Measurements from ENCODE around the gene HOXC9. TPM values are rescaled to one million over a fixed set of nuclear protein-coding genes. Genes with fewer than 3 reads are reported as not detected.

Gene HOXC9
- total and polyA plus RNA-seq, 11 donors: not detected

DNA sequence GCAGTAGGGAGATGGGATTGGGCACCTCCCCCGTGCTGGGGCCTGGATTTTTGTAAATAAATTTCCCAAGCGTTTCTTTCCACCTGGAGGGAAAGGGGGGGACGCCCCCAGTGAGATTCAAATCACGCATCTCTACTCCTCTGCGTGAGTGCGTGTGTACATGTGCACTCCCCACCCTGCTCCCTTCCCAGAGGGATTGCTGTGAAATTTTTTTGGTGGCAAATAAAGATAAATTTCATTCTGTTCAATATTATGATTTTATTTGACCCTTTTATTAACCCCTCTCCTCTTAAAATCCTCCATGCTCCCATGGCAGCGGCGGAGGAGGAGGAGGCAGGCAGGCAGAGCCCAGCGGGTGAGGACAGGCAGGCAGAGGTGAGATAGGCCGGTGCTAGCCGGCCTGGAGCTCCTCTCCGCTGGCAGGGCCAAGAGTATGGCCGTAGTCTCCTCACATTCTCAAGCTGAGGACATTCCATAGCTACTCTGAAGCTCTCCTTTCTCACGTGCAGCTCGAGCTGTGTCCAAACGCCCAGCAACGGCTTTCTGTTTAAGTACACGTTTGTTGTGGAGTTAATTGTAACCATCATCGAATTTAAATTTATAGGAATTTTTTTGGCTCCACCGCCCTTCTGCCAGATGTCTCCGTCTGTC lies 23.7 kb upstream of the HOXC9 start:
- H3K4me3 ChIP-seq: no peak overlapping the region

DNA sequence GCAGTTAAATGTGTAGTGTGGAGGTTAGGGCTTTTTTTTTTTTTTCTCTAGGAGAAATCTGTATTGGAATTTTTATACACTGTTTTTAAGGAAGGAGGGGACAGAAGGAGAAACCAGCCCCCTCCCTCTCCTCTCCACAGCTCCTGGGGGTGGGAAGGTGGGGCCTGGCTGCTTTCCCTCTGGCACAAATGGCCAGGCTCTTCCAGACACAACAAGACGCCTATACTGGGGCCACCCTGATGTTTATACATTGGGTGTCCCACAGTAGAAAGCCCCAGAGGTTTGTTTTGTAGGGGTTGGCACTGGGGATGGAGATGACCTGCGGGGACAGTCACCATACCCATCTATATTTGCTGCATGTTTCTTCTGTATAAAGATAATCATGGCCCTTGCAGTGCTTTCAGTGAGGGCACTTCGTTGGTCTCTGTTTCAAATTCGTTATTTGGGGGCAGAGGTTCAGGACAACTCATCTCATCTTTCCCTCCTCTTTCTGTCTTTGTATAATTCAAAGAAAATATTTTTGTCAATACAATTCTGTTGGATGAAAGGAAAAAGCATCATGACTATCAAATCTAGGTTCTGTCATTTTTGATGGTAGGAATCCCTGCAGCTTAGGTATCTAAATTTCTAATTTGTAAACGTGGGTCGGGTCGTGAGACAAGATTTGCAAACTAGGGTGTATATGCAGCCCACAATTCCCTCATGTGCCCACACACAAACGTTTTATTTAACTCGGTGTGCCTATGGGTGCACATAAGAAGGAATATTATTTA lies 23.0 kb upstream of the HOXC9 start:
- H3K4me3 ChIP-seq: no peak overlapping the region
- DNase-seq (peak in 1 of 5 donors; percentile 1), ATAC-seq (no peak)
- no peaks in the 10 kb centered on the region for H3K36me3 ChIP-seq
- H3K4me1 ChIP-seq: peaks cover 0 to 25% (median 11%) of the 10 kb centered on the region in 12 donors
- intact Hi-C loops (cut with DNase I): no loop called here
- H3K27ac ChIP-seq: no peak overlapping the region
- WGBS, 4 donors: 8 to 14% (median 12%) methylated on average over 9 of the region's 9 CpGs
- H3K9me3 ChIP-seq: no peaks in the 10 kb centered on the region
- no peak for TF ChIP-seq POLR2A (IDR thresholded peaks at IDR 0.05)
- TF ChIP-seq, protein P1, sequence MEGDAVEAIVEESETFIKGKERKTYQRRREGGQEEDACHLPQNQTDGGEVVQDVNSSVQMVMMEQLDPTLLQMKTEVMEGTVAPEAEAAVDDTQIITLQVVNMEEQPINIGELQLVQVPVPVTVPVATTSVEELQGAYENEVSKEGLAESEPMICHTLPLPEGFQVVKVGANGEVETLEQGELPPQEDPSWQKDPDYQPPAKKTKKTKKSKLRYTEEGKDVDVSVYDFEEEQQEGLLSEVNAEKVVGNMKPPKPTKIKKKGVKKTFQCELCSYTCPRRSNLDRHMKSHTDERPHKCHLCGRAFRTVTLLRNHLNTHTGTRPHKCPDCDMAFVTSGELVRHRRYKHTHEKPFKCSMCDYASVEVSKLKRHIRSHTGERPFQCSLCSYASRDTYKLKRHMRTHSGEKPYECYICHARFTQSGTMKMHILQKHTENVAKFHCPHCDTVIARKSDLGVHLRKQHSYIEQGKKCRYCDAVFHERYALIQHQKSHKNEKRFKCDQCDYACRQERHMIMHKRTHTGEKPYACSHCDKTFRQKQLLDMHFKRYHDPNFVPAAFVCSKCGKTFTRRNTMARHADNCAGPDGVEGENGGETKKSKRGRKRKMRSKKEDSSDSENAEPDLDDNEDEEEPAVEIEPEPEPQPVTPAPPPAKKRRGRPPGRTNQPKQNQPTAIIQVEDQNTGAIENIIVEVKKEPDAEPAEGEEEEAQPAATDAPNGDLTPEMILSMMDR (IDR thresholded peaks at IDR 0.05): no peak
- peaks cover 82 to 99% (median 97%) of the 10 kb centered on the region in 9 donors for H3K27me3 ChIP-seq

More for the DNA sequence above, 23.7 kb upstream of the HOXC9 start:
- TF ChIP-seq, protein P1 (IDR thresholded peaks at IDR 0.05): no peak
- TF ChIP-seq POLR2A (IDR thresholded peaks at IDR 0.05): no peak
- H3K4me1 ChIP-seq: peaks cover 0 to 25% (median 11%) of the 10 kb centered on the region in 12 donors
- ATAC-seq (no peak), DNase-seq (no peak)
- 11 to 15% (median 13%) methylated on average over 20 to 21 of the region's 21 CpGs for WGBS, 4 donors
- no peaks in the 10 kb centered on the region for H3K9me3 ChIP-seq
- no peak overlapping the region for H3K27ac ChIP-seq
- intact Hi-C loops (cut with DNase I): no loop called here
- H3K36me3 ChIP-seq: no peaks in the 10 kb centered on the region
- peaks cover 82 to 99% (median 98%) of the 10 kb centered on the region in 9 donors for H3K27me3 ChIP-seq

DNA sequence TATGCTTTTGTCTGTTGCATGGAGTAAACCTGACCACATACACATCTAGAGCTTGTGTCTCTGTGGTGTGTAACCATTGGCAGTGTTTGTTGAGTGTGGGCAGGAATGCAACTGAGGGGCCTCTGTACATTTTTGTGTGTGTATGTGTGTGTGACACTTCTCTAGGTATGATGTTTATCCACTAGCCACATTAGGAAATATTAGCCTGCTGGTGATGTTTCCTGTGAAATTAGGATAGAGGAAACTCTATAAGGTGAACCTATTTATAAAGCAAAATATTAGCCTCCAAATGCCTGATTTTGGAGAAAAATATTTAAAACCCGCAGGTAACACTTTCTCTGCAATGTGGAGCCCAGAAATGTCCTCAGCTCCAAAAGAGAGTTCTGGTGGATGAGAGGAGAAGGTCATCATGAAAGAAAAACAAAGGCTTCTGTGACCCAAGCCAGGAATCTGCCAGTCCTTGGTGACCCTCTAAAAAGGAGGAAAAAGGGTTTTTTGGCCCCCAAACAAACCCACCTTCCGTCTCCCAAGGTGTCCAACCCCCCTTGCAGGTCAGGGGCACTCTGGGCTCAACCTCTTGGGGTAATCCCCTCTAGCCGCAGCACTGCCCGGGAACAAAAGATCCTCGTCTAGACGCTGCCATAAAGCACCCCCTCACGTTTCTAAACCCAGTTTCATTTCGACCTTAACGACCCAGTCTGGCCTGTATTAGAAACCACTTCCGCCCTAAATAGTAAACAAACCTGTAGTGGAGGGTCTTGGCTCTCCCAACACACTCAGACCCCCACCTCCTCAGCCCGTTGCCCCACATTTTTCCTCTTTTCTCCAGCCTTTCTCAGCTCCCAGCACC lies 22.1 kb upstream of the HOXC9 start:
- 3 to 4% (median 4%) methylated on average over 11 of the region's 11 CpGs for WGBS, 4 donors
- Histone ChIP-seq H3K27me3 (peaks cover 78 to 99% (median 97%) of the 10 kb centered on the region in 9 donors), H3K9me3 (no peaks in the 10 kb centered on the region), H3K36me3 (no peaks in the 10 kb centered on the region), H3K27ac (no peak overlapping the region), H3K4me3 (no peak overlapping the region), H3K4me1 (peaks cover 0 to 25% (median 11%) of the 10 kb centered on the region in 12 donors)
- no peak for ATAC-seq
- no peak for DNase-seq
- TF ChIP-seq, protein P1 (IDR thresholded peaks at IDR 0.05): no peak
- TF ChIP-seq POLR2A (IDR thresholded peaks at IDR 0.05): no peak
- intact Hi-C loops (cut with DNase I): no loop called here
